ENCODE data around the gene G6PD.

DNA sequence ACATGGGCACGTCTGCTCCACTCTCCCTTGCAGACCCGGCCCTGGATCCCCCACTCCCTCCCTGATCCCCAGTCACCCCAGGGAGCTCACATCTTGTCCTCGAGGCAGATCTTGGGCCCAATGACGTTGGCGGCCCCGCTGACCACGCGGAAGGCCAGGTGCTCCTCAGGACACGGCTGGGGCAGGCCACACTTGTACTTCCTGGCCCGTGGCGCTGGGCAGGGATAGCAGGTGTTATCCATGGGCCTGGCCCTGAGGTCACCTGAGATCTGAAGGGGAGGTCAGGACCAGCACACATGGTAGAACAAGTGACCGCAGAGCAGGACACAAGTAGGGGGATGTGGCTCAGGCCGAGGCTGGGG is 38.3 kb downstream of the G6PD start:
- TF ChIP-seq POLR2A (IDR thresholded peaks at IDR 0.05) = no peak
- TF ChIP-seq, protein P1, sequence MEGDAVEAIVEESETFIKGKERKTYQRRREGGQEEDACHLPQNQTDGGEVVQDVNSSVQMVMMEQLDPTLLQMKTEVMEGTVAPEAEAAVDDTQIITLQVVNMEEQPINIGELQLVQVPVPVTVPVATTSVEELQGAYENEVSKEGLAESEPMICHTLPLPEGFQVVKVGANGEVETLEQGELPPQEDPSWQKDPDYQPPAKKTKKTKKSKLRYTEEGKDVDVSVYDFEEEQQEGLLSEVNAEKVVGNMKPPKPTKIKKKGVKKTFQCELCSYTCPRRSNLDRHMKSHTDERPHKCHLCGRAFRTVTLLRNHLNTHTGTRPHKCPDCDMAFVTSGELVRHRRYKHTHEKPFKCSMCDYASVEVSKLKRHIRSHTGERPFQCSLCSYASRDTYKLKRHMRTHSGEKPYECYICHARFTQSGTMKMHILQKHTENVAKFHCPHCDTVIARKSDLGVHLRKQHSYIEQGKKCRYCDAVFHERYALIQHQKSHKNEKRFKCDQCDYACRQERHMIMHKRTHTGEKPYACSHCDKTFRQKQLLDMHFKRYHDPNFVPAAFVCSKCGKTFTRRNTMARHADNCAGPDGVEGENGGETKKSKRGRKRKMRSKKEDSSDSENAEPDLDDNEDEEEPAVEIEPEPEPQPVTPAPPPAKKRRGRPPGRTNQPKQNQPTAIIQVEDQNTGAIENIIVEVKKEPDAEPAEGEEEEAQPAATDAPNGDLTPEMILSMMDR (IDR thresholded peaks at IDR 0.05) = no peak

Measured in testis (tissue), 2 donors.